Body of pancreas (tissue), 4 donors: ENCODE data around the gene PDE2A. TPM values are rescaled to one million over a fixed set of nuclear protein-coding genes. Genes with fewer than 3 reads are reported as not detected.
A peak's percentile ranks its signal among the peaks of the same experiment; 100 is the strongest.

Experiments
- ATAC-seq: fragments of 150-250 bp; one replicate; pipeline ENCODE4 v1.9.1; 2016
- DNase-seq, 4 donors: peaks; one replicate each; pipeline ENCODE4 v3.0.0-alpha.2; 2019
- H3K27ac ChIP-seq, 4 donors: fragments of 200-600 bp; sonication (generic); 1 replicate in 3 of 4; 2 replicates in 1 of 4; pipeline versions ENCODE4 v1.5.1 to v1.6.1; 2016 to 2019; ENCODE audit warnings: mild to moderate bottlenecking in 1 of 4, mixed read lengths in 1 of 4, moderate library complexity in 1 of 4
- H3K27me3 ChIP-seq, 2 donors: fragments of 200-600 bp; sonication (generic); one replicate each; pipeline ENCODE4 v1.6.0; 2016; ENCODE audit warnings: mild to moderate bottlenecking in 1 of 2
- H3K36me3 ChIP-seq, 2 donors: fragments of 200-600 bp; sonication (generic); replicated peaks in 1 of 2; 2 replicates each; pipeline ENCODE4 v1.5.1; 2016; ENCODE audit warnings: low read depth in 2 of 2; ENCODE audit not compliant: insufficient read depth in 1 of 2
- H3K4me1 ChIP-seq: fragments of 200-600 bp; sonication (generic); one replicate; pipeline ENCODE4 v1.6.0; 2016
- H3K4me3 ChIP-seq, 2 donors: fragments of 200-600 bp; sonication (generic); 1 replicate in 1 of 2; 2 replicates in 1 of 2; pipeline ENCODE4 v1.5.1; 2016 to 2019
- H3K9me3 ChIP-seq, 3 donors: fragments of 200-600 bp; sonication (generic); 1 replicate in 2 of 3; 2 replicates in 1 of 3; pipeline ENCODE4 v1.5.1; 2016
- CTCF ChIP-seq, 7 experiments: fragments of 450-650 bp in 4 of 7; fragments of 200-600 bp in 3 of 7; sonication (generic) in 3 of 7; IDR thresholded peaks; one replicate each; pipeline ENCODE4 v1.5.1; 2016 to 2019; ENCODE audit warnings: antibody characterized with exemption in 7 of 7
- POLR2A ChIP-seq, 3 donors: fragments of 450-650 bp; IDR thresholded peaks; one replicate each; pipeline ENCODE4 v1.6.1; 2016; ENCODE audit warnings: antibody characterized with exemption in 3 of 3, mild to moderate bottlenecking in 2 of 3
- WGBS, 2 donors: methylation state at CpG; one replicate each; pipeline ENCODE4 v1.1.5; 2017; 5-methylcytosine and 5-hydroxymethylcytosine counted together
- intact Hi-C: fragments of 100-400 bp; cut with DNase I; formaldehyde crosslinking; loops from one replicate; pipeline ENCODE4 v1.15.1; 2023
- total RNA-seq, 2 donors: library from RNA; depleted of rRNA; stranded (reverse); fragments of >200 nt; gene quantifications; one replicate each; pipeline ENCODE4 v1.1.0, GENCODE V29; 2016

PDE2A gene
- total RNA-seq, 2 donors from 2014 or later, result 7.0 to 29.3 TPM

GRCh38 chr11:72680624-72681158, 6.5 kb upstream of the PDE2A start:
- no peak for DNase-seq
- H3K9me3 ChIP-seq, result no peaks in the 10 kb centered on the region
- no peak for TF ChIP-seq CTCF (IDR thresholded peaks at IDR 0.05)
- TF ChIP-seq POLR2A (IDR thresholded peaks at IDR 0.05), result no peak
- 38 to 41% methylated on average over 3 to 6 of the region's 6 CpGs for WGBS, 2 donors
- H3K27ac ChIP-seq, result no peak overlapping the region
- H3K36me3 ChIP-seq, result no peaks in the 10 kb centered on the region
- peaks cover 4 to 18% of the 10 kb centered on the region in 2 donors for H3K27me3 ChIP-seq
- H3K4me3 ChIP-seq, result no peak overlapping the region
- no peak for ATAC-seq
- intact Hi-C loops, result loop anchor here (5.0 to 10.0 kb wide), 2 partner anchors 93 to 206 kb away; no protein-coding TSS in a partner anchor
- peaks cover 7% of the 10 kb centered on the region for H3K4me1 ChIP-seq

- DNase-seq, result no peak
These were observed 5.6 kb upstream of the PDE2A start for GRCh38 chr11:72679869-72680268.

GRCh38 chr11:72678524-72678923, 4.3 kb upstream of the PDE2A start:
- TF ChIP-seq CTCF (IDR thresholded peaks at IDR 0.05) (no peak), POLR2A (IDR thresholded peaks at IDR 0.05) (no peak)
- DNase-seq (no peak), ATAC-seq (no peak)
- Histone ChIP-seq H3K9me3 (no peaks in the 10 kb centered on the region), H3K27ac (no peak overlapping the region), H3K36me3 (no peaks in the 10 kb centered on the region), H3K4me3 (no peak overlapping the region), H3K27me3 (peaks cover 4 to 18% of the 10 kb centered on the region in 2 donors), H3K4me1 (peaks cover 7% of the 10 kb centered on the region)
- WGBS, 2 donors, result 55 to 64% methylated on average over 8 of the region's 8 CpGs
- intact Hi-C loops, result no loop called here

More at GRCh38 chr11:72679869-72680268, 5.6 kb upstream of the PDE2A start:
- no peaks in the 10 kb centered on the region for H3K9me3 ChIP-seq
- no peak overlapping the region for H3K27ac ChIP-seq
- no peak for ATAC-seq
- 45 to 50% methylated on average over 4 to 5 of the region's 5 CpGs for WGBS, 2 donors
- no peak overlapping the region for H3K4me3 ChIP-seq
- H3K27me3 ChIP-seq, result peaks cover 4 to 18% of the 10 kb centered on the region in 2 donors
- intact Hi-C loops, result loop anchor here (5.0 to 10.0 kb wide), 2 partner anchors 93 to 205 kb away; no protein-coding TSS in a partner anchor
- peaks cover 7% of the 10 kb centered on the region for H3K4me1 ChIP-seq
- H3K36me3 ChIP-seq, result no peaks in the 10 kb centered on the region
- no peak for TF ChIP-seq CTCF (IDR thresholded peaks at IDR 0.05)
- TF ChIP-seq POLR2A (IDR thresholded peaks at IDR 0.05), result no peak

GRCh38 chr11:72676861-72677341, 2.7 kb upstream of the PDE2A start:
- DNase-seq (peak; percentile 60 to 75 (median 64)), ATAC-seq (peak; percentile 72)
- H3K27me3 ChIP-seq, result peaks cover 4 to 18% of the 10 kb centered on the region in 2 donors

More at GRCh38 chr11:72676861-72677341, 2.7 kb upstream of the PDE2A start:
- no peak for TF ChIP-seq POLR2A (IDR thresholded peaks at IDR 0.05)
- TF ChIP-seq CTCF (IDR thresholded peaks at IDR 0.05), result no peak
- no peak overlapping the region for H3K27ac ChIP-seq
- no peaks in the 10 kb centered on the region for H3K9me3 ChIP-seq
- H3K36me3 ChIP-seq, result no peaks in the 10 kb centered on the region
- WGBS, 2 donors, result 3 to 13% methylated on average over 12 to 30 of the region's 30 CpGs
- no peak overlapping the region for H3K4me3 ChIP-seq
- H3K4me1 ChIP-seq, result peaks cover 7% of the 10 kb centered on the region
- intact Hi-C loops, result no loop called here
